Measurements from ENCODE around the gene GNG11. TPM values are rescaled to one million over a fixed set of nuclear protein-coding genes. Genes with fewer than 3 reads are reported as not detected.

Gene GNG11
- total and polyA plus RNA-seq, 2 experiments from 2014 or later, result 1.6 to 6.3 TPM

GRCh38 chr7:93964262-93964661 is 42.7 kb downstream of the GNG11 start:
- H3K36me3 ChIP-seq (ENCODE audit: insufficient read depth), result no peaks in the 10 kb centered on the region
- H3K4me1 ChIP-seq (ENCODE audit: insufficient read depth), result no peaks in the 10 kb centered on the region
- no peak overlapping the region for H3K27ac ChIP-seq (ENCODE audit: low read depth)
- no peaks in the 10 kb centered on the region for H4K20me1 ChIP-seq (replicated peaks; ENCODE audit: insufficient read depth)
- DNase-seq (ENCODE audit: low spot score) (no peak), ATAC-seq (no peak)
- TF ChIP-seq ETS1 (IDR thresholded peaks at IDR 0.05) (no peak), STAT1 (IDR thresholded peaks at IDR 0.05; ENCODE audit: unreplicated experiment) (no peak), POLR2AphosphoS5 (IDR thresholded peaks at IDR 0.05; ENCODE audit: low read depth) (no peak)
- H3F3A ChIP-seq (replicated peaks; ENCODE audit: low read depth), result no peaks in the 10 kb centered on the region
- H3K9me2 ChIP-seq (ENCODE audit: insufficient read depth), result no peaks in the 10 kb centered on the region
- H3K4me2 ChIP-seq, result no peak overlapping the region
- no peaks in the 10 kb centered on the region for H3K4me1 Mint-ChIP-seq
- H3K27me3 Mint-ChIP-seq (ENCODE audit: insufficient read depth, low read depth, poor library complexity), result no peaks in the 10 kb centered on the region
- H3K4me3 ChIP-seq, result no peak overlapping the region
- H3K27ac Mint-ChIP-seq, result no peak overlapping the region
- no peaks in the 10 kb centered on the region for H3K9me3 Mint-ChIP-seq
- H2AFZ ChIP-seq, result no peak overlapping the region
- no peaks in the 10 kb centered on the region for H3K79me2 ChIP-seq (replicated peaks; ENCODE audit: insufficient read depth)
- no peaks in the 10 kb centered on the region for H3K27me3 ChIP-seq (ENCODE audit: insufficient read depth)
- no peak overlapping the region for H3K4me3 Mint-ChIP-seq
- no peaks in the 10 kb centered on the region for H3K36me3 Mint-ChIP-seq (ENCODE audit: low read depth)

GRCh38 chr7:93964813-93965212 is 43.3 kb downstream of the GNG11 start:
- Mint-ChIP-seq H3K4me3 (no peak overlapping the region), H3K4me1 (no peaks in the 10 kb centered on the region), H3K36me3 (ENCODE audit: low read depth) (no peaks in the 10 kb centered on the region), H3K9me3 (no peaks in the 10 kb centered on the region), H3K27ac (no peak overlapping the region), H3K27me3 (ENCODE audit: insufficient read depth, low read depth, poor library complexity) (no peaks in the 10 kb centered on the region)
- Histone ChIP-seq H3F3A (replicated peaks; ENCODE audit: low read depth) (no peaks in the 10 kb centered on the region), H3K27ac (ENCODE audit: low read depth) (no peak overlapping the region), H3K4me1 (ENCODE audit: insufficient read depth) (no peaks in the 10 kb centered on the region), H3K4me3 (no peak overlapping the region), H3K4me2 (no peak overlapping the region), H2AFZ (no peak overlapping the region), H3K79me2 (replicated peaks; ENCODE audit: insufficient read depth) (no peaks in the 10 kb centered on the region), H4K20me1 (replicated peaks; ENCODE audit: insufficient read depth) (no peaks in the 10 kb centered on the region), H3K27me3 (ENCODE audit: insufficient read depth) (no peaks in the 10 kb centered on the region), H3K9me2 (ENCODE audit: insufficient read depth) (no peaks in the 10 kb centered on the region), H3K36me3 (ENCODE audit: insufficient read depth) (no peaks in the 10 kb centered on the region)
- no peak for ATAC-seq
- TF ChIP-seq ZNF462 (CRISPR knock-in tag; IDR thresholded peaks at IDR 0.05) (no peak), STAT1 (IDR thresholded peaks at IDR 0.05; ENCODE audit: unreplicated experiment) (no peak)
- DNase-seq (ENCODE audit: low spot score), result no peak

All from GM23338 (cell line).